GM04504 (cell line): ENCODE results near the gene PHOSPHO1.
A peak's percentile ranks its signal among the peaks of the same experiment; 100 is the strongest.
"Not testable (repeated sequence)": the region's sequence is repeated elsewhere in the genome, so short reads cannot be mapped to it uniquely, and the experiment has no call there.

ENCODE experiments used
- DNase-seq: peaks from one replicate; pipeline ENCODE4 v3.0.0-alpha.2; 2012; ENCODE audit warnings: low read depth

Gene PHOSPHO1

DNA sequence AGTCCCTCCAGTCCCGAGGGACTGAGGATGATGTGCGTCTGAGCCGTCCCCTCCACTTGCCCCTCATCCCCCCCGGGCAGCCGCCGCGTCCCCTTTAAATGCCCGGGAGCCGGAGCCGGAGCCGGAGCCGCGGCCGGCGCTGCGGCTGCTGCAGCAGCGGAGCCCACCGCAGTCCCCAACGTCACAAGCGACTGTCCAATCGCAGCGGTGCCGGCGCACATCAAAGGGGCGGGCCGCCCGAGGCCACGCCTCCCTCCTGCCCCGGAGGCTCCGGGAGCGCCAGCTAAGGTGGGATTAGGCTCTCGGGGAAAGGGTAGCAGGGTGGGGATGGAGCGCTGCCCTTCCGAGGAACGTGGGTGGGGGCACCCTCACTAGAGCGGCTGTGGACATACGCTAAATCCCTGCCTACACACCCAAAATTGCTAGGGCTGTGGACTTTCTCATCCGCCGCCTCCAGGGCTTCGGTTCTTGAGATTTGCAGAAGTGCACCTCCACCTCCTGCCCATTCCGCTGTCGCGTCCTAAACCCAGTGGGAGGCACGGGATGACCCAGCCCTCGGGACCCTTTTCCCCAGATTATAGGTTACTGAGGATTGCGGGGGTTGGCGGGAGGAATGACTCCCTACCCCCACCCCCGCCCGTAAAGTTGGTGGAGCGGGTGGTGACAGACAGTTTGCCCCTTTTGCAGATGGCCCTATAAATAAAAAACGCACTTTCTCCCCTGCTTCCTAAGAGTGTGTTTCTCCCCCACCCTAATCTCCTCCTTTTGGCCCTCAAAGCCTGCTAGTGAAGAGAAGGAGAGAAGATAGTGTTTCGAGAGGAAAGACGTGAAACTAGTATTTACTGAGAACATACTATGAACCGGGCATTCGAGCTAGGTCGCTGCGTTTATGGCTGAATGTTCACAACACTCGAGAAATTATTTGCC lies at the start of gene PHOSPHO1:
TSS of gene PHOSPHO1 (minus strand) at position 152 of the 927 bp plus-strand sequence. CDS start 4,096 bp downstream, outside the sequence.
- DNase-seq, result no peak

GRCh38 chr17:49280061-49280460 lies 49.5 kb upstream of the PHOSPHO1 start:
- DNase-seq, result no peak

- not testable (repeated sequence) for DNase-seq
These were observed 48.9 kb upstream of the PHOSPHO1 start for GRCh38 chr17:49279263-49280015.

DNA sequence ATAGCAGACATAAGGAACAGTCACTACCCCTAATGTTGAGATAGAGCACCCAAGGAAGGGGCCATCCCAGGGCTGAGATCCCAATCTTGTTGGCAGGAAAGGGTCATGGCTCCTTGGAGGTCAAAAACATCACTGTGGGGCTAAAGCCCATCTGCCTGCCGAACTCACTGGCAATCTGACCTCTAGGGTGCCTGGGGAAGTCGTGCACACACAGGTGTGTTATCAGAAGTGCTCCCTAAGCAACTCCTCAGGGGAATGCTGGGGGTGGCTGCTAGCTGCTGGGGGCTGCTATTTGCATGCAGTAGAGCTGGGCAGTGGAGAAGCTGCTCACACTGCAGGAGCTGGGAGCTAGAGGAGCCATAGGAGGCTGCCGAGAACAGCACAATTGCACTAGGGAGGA lies 47.5 kb upstream of the PHOSPHO1 start:
- DNase-seq, result no peak

- no peak for DNase-seq
These were observed 47.1 kb upstream of the PHOSPHO1 start for GRCh38 chr17:49277638-49278037.

DNA sequence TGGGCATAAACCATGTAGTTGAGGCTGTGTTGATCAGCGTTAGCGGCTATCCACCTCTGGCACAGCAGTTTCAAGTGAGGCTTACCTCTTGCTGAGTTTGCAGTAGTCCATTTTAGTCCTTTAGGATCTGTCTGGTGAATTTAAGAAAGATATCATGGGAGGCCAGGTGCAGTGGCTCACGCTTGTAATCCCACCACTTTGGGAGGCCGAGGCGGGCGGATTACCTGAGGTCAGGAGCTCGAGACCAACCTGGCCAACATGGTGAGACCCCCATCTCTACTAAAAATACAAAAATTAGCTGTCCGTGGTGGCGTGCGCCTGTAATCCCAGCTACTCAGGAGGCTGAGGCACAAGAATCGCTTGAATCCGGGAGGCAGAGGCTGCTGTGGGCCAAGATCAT lies 45.4 kb upstream of the PHOSPHO1 start:
- not testable (repeated sequence) for DNase-seq

DNA sequence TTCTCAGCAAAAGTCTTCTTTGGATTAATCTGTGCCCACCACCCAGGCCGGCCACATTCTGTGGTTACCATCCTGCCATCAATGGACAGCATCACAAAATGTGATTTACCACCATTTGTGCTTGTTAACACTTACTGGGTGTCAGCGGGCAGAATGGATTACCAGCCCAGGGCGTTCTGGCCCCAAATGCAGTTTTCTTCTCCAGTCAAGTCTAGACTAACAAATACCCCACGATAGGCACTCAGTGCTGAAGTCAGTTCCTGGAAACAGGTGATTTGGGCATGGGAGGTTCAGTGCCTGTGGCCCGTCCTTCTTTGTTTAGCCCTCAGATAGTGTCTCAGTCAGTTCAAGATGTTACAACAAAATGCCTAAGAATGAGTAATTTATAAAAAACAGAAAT lies 38.8 kb upstream of the PHOSPHO1 start:
- no peak for DNase-seq

DNA sequence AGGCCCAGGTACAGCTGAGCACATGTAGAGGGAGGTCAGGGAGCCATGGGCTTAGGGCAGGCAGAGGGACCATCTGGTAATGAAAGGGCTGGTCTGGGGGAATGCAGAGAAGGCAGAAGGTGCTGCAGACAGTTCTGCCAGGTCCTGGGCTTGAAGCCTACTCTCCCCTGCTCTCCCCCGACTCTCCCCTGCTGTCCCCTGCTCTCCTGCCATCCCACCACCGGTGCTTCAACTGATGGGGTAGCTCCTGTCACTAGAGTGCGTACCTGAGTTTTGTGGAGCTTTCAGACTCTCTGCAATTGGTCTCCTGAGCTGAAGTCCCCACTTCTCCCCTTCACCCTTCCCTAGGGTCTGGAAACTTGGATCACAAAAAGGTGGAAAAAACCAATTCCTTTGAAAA lies 37.3 kb upstream of the PHOSPHO1 start:
- no peak for DNase-seq

GRCh38 chr17:49266233-49266632 lies 35.6 kb upstream of the PHOSPHO1 start:
- DNase-seq, result no peak

DNA sequence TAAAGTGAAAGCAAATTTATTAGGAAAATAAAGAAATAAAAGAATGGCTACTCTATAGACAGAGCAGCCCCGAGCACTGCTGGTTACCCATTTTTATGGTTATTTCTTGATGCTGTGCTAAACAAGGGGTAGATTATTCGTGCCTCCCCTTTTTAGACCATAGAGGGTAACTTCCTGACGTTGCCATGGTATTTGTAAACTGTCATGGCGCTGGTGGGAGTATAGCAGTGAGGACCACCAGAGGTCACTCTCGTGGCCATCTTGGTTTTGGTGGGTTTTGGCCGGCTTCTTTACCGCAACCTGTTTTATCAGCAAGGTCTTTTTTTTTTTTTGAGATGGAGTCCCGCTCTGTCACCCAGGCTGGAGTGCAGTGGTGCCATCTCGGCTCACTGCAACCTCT lies 31.0 kb upstream of the PHOSPHO1 start:
- not testable (repeated sequence) for DNase-seq

- no peak for DNase-seq
These were observed 30.3 kb upstream of the PHOSPHO1 start for GRCh38 chr17:49260817-49261291.

- peak; percentile 74 for DNase-seq
These were observed 29.6 kb upstream of the PHOSPHO1 start for GRCh38 chr17:49260011-49260816.

DNA sequence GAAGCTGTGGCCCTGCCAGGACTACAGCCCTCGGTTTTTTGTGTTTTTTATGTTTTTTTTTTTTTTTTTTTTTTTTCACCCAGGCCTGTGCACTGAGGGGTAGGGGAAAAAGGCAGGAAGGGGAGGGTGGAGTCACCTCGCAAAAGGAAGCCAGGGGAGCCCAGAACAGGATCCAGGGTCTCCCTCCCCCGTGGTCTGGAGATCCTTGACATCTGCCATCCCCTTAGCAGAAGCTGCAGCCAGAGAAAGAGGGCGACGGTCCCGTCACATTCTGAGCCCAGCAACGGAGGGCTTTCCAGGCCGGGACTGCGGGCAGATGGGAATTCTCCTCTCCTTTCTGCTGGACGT lies 29.1 kb upstream of the PHOSPHO1 start:
- DNase-seq, result no peak

- DNase-seq, result no peak
These were observed 27.8 kb upstream of the PHOSPHO1 start for GRCh38 chr17:49258394-49258793.

GRCh38 chr17:49255125-49255524 lies 24.5 kb upstream of the PHOSPHO1 start:
- DNase-seq, result no peak

- no peak for DNase-seq
These were observed 23.5 kb upstream of the PHOSPHO1 start for GRCh38 chr17:49254066-49254465.

DNA sequence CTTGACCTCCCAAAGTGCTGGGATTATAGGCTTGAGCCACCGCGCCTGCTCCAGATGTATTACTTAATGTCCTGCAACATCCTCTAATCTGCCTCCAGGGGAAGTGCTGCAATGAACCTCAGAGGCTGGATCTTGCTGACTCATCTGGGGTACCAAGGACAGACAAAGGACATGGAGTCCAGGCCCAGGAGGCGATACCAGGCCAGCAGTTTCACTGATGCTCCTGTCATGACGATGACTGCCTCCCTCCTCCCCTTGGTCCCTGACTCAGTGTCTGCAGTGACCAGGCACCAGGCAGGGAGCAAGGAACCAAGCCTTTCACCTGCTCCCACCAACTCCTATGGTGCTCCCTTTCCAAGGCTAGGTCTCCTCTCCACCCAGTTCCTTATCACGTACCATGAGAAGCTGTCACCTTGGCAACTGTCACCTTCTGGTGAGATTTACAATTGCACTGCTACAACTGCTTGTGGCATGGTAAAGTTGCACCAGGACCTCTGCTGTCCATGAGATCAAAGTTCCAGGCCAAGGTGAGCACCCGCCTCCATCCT lies 21.6 kb upstream of the PHOSPHO1 start:
- peak; percentile 17 for DNase-seq

DNA sequence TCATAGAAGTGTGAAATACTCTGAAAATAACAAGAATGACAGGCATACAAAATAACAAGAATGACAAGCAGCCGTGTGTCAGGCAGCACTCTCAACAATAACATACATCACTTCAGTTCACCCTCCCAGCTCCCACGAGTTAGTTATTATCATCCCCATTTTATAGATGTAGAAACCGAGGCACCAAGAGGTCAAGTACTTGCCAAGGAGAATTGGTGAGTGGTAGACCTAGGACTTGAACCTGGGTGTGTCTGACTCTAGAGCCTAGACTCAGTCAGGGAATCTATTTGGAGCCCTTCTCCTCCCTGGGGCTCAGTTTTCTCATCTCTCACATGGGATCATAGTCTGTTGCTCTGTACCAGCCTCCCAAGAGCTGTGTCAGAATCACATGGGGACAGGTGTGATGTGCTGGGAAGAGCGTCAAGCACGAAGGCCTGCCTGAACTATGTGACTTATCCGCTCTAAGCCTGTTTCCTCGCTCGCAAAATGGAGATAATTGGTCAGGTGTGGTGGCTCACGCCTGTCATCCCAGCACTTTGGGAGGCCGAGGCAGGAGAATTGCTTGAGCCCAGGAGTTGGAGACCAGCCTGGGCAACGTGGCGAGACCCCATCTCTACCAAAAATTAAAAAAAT lies 19.4 kb upstream of the PHOSPHO1 start:
- no peak for DNase-seq

- DNase-seq, result peak; percentile 10
These were observed 18.8 kb upstream of the PHOSPHO1 start for GRCh38 chr17:49249292-49249794.

DNA sequence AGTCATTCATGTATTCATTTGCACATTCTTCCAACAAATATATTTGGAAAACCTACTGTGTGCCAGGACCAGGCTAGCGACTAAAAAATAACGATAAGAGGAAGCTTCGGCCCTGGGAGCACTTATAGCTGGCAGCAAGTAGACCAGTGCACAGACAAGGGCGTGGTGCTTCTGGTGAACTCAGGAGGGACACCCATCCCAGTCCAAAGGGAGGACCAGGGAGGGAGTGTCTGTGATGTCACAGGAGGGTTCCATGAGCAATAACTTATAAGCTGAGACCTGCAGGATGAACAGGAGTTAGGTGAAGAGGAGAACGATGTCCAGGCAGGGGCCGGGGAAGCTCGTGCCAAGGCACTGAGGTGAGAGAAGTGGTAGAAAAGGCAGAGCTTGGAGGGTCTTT lies 17.4 kb upstream of the PHOSPHO1 start:
- DNase-seq, result no peak

DNA sequence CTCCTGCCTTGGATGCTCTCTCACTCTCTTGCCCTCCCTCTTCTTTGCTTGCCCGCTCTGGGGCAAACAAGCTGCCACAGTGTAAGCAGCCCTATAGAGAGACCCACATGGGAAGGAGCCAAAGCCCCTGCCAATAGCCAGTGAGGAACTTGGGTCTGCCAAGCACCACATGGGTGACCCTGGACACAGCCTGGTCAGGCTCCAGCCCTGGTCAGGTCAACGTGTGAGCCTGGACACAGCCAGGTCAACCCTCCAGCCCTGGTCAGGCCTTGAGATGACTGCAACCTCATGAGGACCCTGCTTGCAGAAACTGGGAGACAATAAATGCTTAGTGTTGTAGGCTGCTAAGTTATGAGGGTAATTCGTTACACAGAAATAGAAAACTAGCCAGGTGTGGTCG lies 14.3 kb upstream of the PHOSPHO1 start:
- DNase-seq, result no peak
